ENCODE data around the gene STON1.

DNA sequence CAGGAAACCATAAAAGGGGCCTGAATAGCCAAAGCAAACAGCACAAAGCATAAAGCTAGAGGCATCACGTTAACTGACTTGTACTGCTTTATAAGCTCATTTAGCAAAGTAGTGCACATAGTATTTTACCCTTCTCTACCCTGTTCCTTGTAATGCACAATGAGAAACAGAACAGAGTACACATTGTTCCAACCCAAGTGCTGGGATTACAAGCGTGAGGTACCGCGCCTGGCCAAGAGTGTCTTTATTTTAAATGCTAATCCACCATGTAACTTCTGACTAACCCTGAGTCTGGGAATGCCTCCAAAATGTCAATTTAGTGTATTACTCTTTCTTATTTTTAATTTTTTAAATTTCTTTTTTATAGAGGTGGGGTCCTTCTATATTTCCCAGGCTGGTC lies 46.4 kb upstream of the STON1 start:
- TF ChIP-seq, protein P1, sequence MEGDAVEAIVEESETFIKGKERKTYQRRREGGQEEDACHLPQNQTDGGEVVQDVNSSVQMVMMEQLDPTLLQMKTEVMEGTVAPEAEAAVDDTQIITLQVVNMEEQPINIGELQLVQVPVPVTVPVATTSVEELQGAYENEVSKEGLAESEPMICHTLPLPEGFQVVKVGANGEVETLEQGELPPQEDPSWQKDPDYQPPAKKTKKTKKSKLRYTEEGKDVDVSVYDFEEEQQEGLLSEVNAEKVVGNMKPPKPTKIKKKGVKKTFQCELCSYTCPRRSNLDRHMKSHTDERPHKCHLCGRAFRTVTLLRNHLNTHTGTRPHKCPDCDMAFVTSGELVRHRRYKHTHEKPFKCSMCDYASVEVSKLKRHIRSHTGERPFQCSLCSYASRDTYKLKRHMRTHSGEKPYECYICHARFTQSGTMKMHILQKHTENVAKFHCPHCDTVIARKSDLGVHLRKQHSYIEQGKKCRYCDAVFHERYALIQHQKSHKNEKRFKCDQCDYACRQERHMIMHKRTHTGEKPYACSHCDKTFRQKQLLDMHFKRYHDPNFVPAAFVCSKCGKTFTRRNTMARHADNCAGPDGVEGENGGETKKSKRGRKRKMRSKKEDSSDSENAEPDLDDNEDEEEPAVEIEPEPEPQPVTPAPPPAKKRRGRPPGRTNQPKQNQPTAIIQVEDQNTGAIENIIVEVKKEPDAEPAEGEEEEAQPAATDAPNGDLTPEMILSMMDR (IDR thresholded peaks at IDR 0.05) = no peak
- TF ChIP-seq POLR2A (IDR thresholded peaks at IDR 0.05) (no peak), POLR2AphosphoS5 (IDR thresholded peaks at IDR 0.05) (peak; percentile 50 to 84 (median 64))

Data from transverse colon (tissue), 4 donors.